Measurements from ENCODE around the gene KPNA6.

GRCh38 chr1:32066489-32066873 lies 41.4 kb upstream of the KPNA6 start:
- no peak for TF ChIP-seq TAF1 (IDR thresholded peaks at IDR 0.05; ENCODE audit: borderline replicate concordance, insufficient read depth, low read length)
- TF ChIP-seq REST (IDR thresholded peaks at IDR 0.05; ENCODE audit: insufficient read depth in 1 of 2, low read depth in 2 of 2, low read length in 2 of 2): no peak
- TF ChIP-seq POLR2AphosphoS5 (IDR thresholded peaks at IDR 0.05; ENCODE audit: low read depth, low read length): no peak; the same call in 1 of the 2 replicates
- TF ChIP-seq SIN3A (IDR thresholded peaks at IDR 0.05; ENCODE audit: borderline replicate concordance, insufficient read depth, low read length): no peak
- no peak for TF ChIP-seq FOXP2 (optimal IDR thresholded peaks at IDR 0.05; ENCODE audit: borderline replicate concordance, extremely low read depth, extremely low read length, insufficient read depth)

Data from PFSK-1 (cell line).